ENCODE results near the gene GOPC. TPM values are rescaled to one million over a fixed set of nuclear protein-coding genes. Genes with fewer than 3 reads are reported as not detected.

GOPC gene
- total RNA-seq, 1 experiment from 2014 or later: 14.1 TPM

DNA sequence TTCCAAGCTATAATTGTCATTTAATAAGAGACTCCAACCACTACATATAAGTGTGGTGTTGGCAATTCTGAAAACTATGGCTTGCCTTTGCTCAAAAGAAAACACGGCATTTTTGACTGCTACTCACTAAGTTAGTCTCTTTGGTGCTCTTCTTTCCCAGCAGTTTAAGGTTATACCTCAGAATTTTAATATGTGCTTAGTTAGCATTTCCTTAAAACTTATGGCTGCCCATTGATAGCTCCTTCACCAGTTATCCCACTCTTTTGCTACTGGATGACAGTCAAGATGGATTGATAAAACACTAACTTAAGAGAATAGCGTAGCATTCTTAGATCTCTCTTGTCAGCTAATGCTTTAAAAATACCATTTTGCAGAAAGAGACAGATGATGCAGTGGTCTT, 34.1 kb downstream of the GOPC start:
- no peaks in the 10 kb centered on the region for H3K9me2 ChIP-seq (ENCODE audit: insufficient read depth)
- no peaks in the 10 kb centered on the region for H3K4me1 ChIP-seq (replicated peaks; ENCODE audit: insufficient read depth)
- H3F3A ChIP-seq (ENCODE audit: insufficient read depth, low read depth): no peaks in the 10 kb centered on the region
- CTCF ChIA-PET: no interaction called here
- no peak overlapping the region for H3K27ac ChIP-seq
- POLR2A ChIA-PET (ENCODE audit: unreplicated experiment): no interaction called here
- no peaks in the 10 kb centered on the region for H4K20me1 ChIP-seq (ENCODE audit: insufficient read depth)
- no peaks in the 10 kb centered on the region for H3K79me2 ChIP-seq (ENCODE audit: low read depth)
- no peak for DNase-seq
- H2AFZ ChIP-seq: no peak overlapping the region
- BruUV-seq (replicated peaks): no TSS peak
- H3K36me3 ChIP-seq (ENCODE audit: low read depth): peaks cover 39% of the 10 kb centered on the region
- intact Hi-C loops (cut with micrococcal nuclease; ENCODE audit: unreplicated experiment): no loop called here
- H3K4me2 ChIP-seq: no peak overlapping the region
- no peaks in the 10 kb centered on the region for H3K27me3 ChIP-seq (ENCODE audit: insufficient read depth, low read depth)
- H3K4me3 ChIP-seq: no peak overlapping the region
- TF ChIP-seq, protein P1, sequence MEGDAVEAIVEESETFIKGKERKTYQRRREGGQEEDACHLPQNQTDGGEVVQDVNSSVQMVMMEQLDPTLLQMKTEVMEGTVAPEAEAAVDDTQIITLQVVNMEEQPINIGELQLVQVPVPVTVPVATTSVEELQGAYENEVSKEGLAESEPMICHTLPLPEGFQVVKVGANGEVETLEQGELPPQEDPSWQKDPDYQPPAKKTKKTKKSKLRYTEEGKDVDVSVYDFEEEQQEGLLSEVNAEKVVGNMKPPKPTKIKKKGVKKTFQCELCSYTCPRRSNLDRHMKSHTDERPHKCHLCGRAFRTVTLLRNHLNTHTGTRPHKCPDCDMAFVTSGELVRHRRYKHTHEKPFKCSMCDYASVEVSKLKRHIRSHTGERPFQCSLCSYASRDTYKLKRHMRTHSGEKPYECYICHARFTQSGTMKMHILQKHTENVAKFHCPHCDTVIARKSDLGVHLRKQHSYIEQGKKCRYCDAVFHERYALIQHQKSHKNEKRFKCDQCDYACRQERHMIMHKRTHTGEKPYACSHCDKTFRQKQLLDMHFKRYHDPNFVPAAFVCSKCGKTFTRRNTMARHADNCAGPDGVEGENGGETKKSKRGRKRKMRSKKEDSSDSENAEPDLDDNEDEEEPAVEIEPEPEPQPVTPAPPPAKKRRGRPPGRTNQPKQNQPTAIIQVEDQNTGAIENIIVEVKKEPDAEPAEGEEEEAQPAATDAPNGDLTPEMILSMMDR (conservative IDR thresholded peaks at IDR 0.05): no peak
- TF ChIP-seq EZH2 (IDR thresholded peaks at IDR 0.05; ENCODE audit: low read depth): no peak
- no peaks in the 10 kb centered on the region for H3K9me3 ChIP-seq (ENCODE audit: insufficient read depth, low read depth)

DNA sequence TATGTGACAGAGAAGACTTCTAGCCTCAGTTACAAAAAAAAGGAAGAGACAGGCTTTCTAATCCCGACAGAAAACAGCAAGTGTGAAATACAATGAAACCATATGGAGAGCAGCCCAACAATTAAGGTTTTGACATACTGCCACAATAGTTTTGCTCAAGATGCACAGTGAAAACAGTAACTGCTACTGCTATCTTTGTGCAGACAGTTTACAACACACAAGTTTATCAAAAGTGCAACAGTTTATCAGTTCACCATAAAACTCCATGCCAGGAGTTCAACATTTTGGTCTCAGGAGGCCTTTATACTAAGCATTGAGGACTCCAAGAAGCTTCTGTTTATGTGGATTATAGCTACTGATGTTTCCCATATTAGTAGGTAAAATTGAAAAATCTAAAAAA, 37.6 kb downstream of the GOPC start:
- H4K20me1 ChIP-seq (ENCODE audit: insufficient read depth): no peaks in the 10 kb centered on the region
- ChIA-PET CTCF (no interaction called here), POLR2A (ENCODE audit: unreplicated experiment) (no interaction called here)
- intact Hi-C loops (cut with micrococcal nuclease; ENCODE audit: unreplicated experiment): no loop called here
- H3K79me2 ChIP-seq (ENCODE audit: low read depth): no peaks in the 10 kb centered on the region
- no peaks in the 10 kb centered on the region for H3K4me1 ChIP-seq (replicated peaks; ENCODE audit: insufficient read depth)
- H3F3A ChIP-seq (ENCODE audit: insufficient read depth, low read depth): peaks cover 3% of the 10 kb centered on the region; the same call in 1 of the 2 replicates
- H3K9me3 ChIP-seq (ENCODE audit: insufficient read depth, low read depth): no peaks in the 10 kb centered on the region
- H3K36me3 ChIP-seq (ENCODE audit: low read depth): peaks cover 28% of the 10 kb centered on the region
- DNase-seq: no peak
- no peak for TF ChIP-seq EZH2 (IDR thresholded peaks at IDR 0.05; ENCODE audit: low read depth)
- TF ChIP-seq, protein P1 (conservative IDR thresholded peaks at IDR 0.05): no peak
- no peaks in the 10 kb centered on the region for H3K9me2 ChIP-seq (ENCODE audit: insufficient read depth)
- H3K4me3 ChIP-seq: no peak overlapping the region
- no peak overlapping the region for H3K27ac ChIP-seq
- H2AFZ ChIP-seq: no peak overlapping the region
- H3K4me2 ChIP-seq: no peak overlapping the region
- H3K27me3 ChIP-seq (ENCODE audit: insufficient read depth, low read depth): no peaks in the 10 kb centered on the region
- BruUV-seq (replicated peaks): no TSS peak

GRCh38 chr6:117561128-117561527, 41.2 kb downstream of the GOPC start:
- H3F3A ChIP-seq (ENCODE audit: insufficient read depth, low read depth): peaks cover 3% of the 10 kb centered on the region; the same call in 1 of the 2 replicates
- TF ChIP-seq EZH2 (IDR thresholded peaks at IDR 0.05; ENCODE audit: low read depth): no peak
- TF ChIP-seq, protein P1 (conservative IDR thresholded peaks at IDR 0.05): no peak
- no peaks in the 10 kb centered on the region for H3K9me3 ChIP-seq (ENCODE audit: insufficient read depth, low read depth)
- POLR2A ChIA-PET (ENCODE audit: unreplicated experiment): no interaction called here
- H3K4me1 ChIP-seq (replicated peaks; ENCODE audit: insufficient read depth): no peaks in the 10 kb centered on the region
- H4K20me1 ChIP-seq (ENCODE audit: insufficient read depth): no peaks in the 10 kb centered on the region
- peaks cover 10% of the 10 kb centered on the region; the same call in 1 of the 2 replicates for H3K36me3 ChIP-seq (ENCODE audit: low read depth)
- no peaks in the 10 kb centered on the region for H3K27me3 ChIP-seq (ENCODE audit: insufficient read depth, low read depth)
- no peak overlapping the region for H3K4me3 ChIP-seq
- H3K27ac ChIP-seq: no peak overlapping the region
- H3K79me2 ChIP-seq (ENCODE audit: low read depth): no peaks in the 10 kb centered on the region
- intact Hi-C loops (cut with micrococcal nuclease; ENCODE audit: unreplicated experiment): no loop called here
- no TSS peak for BruUV-seq (replicated peaks)
- H3K9me2 ChIP-seq (ENCODE audit: insufficient read depth): no peaks in the 10 kb centered on the region
- CTCF ChIA-PET: no interaction called here
- H2AFZ ChIP-seq: no peak overlapping the region
- DNase-seq: no peak
- no peak overlapping the region for H3K4me2 ChIP-seq

Measured in PC-9 (cell line).